Measurements from ENCODE around the gene PER2.

Gene PER2

GRCh38 chr2:238299803-238300202 lies 11.4 kb upstream of the PER2 start:
- Histone ChIP-seq H3K4me3 (ENCODE audit: insufficient read length, low read depth) (no peak overlapping the region), H3K36me3 (ENCODE audit: insufficient read depth, insufficient read length, low read length) (no peaks in the 10 kb centered on the region), H3K27me3 (ENCODE audit: insufficient read depth, insufficient read length) (no peaks in the 10 kb centered on the region), H3K4me1 (ENCODE audit: insufficient read depth, insufficient read length) (peaks cover 6% of the 10 kb centered on the region), H3K9me3 (ENCODE audit: insufficient read depth, low read length) (no peaks in the 10 kb centered on the region), H3K9ac (ENCODE audit: insufficient read length, low read depth) (no peak overlapping the region)
- no peak for DNase-seq (ENCODE audit: low read depth, low spot score)
- no peak for TF ChIP-seq YY1 (IDR thresholded peaks at IDR 0.05; ENCODE audit: insufficient read depth, insufficient read length)
- TF ChIP-seq SUZ12 (IDR thresholded peaks at IDR 0.05; ENCODE audit: extremely low read depth, insufficient read depth, insufficient read length): no peak
- TF ChIP-seq ZNF274 (IDR thresholded peaks at IDR 0.05; ENCODE audit: low read depth, low read length): no peak

- Histone ChIP-seq H3K36me3 (ENCODE audit: insufficient read depth, insufficient read length, low read length) (no peaks in the 10 kb centered on the region), H3K4me3 (ENCODE audit: insufficient read length, low read depth) (no peak overlapping the region), H3K4me1 (ENCODE audit: insufficient read depth, insufficient read length) (peaks cover 4% of the 10 kb centered on the region), H3K9ac (ENCODE audit: insufficient read length, low read depth) (no peak overlapping the region), H3K9me3 (ENCODE audit: insufficient read depth, low read length) (no peaks in the 10 kb centered on the region), H3K27me3 (ENCODE audit: insufficient read depth, insufficient read length) (peaks cover 3% of the 10 kb centered on the region)
- no peak for DNase-seq (ENCODE audit: low read depth, low spot score)
- TF ChIP-seq SUZ12 (IDR thresholded peaks at IDR 0.05; ENCODE audit: extremely low read depth, insufficient read depth, insufficient read length): no peak
- no peak for TF ChIP-seq ZNF274 (IDR thresholded peaks at IDR 0.05; ENCODE audit: low read depth, low read length)
- TF ChIP-seq YY1 (IDR thresholded peaks at IDR 0.05; ENCODE audit: insufficient read depth, insufficient read length): no peak
These were observed 8.4 kb upstream of the PER2 start for GRCh38 chr2:238296638-238297457.

- H3K9me3 ChIP-seq (ENCODE audit: insufficient read depth, low read length): no peaks in the 10 kb centered on the region
- TF ChIP-seq ZNF274 (IDR thresholded peaks at IDR 0.05; ENCODE audit: low read depth, low read length): no peak
- TF ChIP-seq YY1 (IDR thresholded peaks at IDR 0.05; ENCODE audit: insufficient read depth, insufficient read length): no peak
- no peak for TF ChIP-seq SUZ12 (IDR thresholded peaks at IDR 0.05; ENCODE audit: extremely low read depth, insufficient read depth, insufficient read length)
- DNase-seq (ENCODE audit: low read depth, low spot score): no peak
- H3K27me3 ChIP-seq (ENCODE audit: insufficient read depth, insufficient read length): peaks cover 3% of the 10 kb centered on the region
- H3K4me3 ChIP-seq (ENCODE audit: insufficient read length, low read depth): no peak overlapping the region
- H3K9ac ChIP-seq (ENCODE audit: insufficient read length, low read depth): no peak overlapping the region
- H3K4me1 ChIP-seq (ENCODE audit: insufficient read depth, insufficient read length): peaks cover 15% of the 10 kb centered on the region
- H3K36me3 ChIP-seq (ENCODE audit: insufficient read depth, insufficient read length, low read length): no peaks in the 10 kb centered on the region
These were observed 7.0 kb upstream of the PER2 start for GRCh38 chr2:238295144-238296112.

- Histone ChIP-seq H3K27me3 (ENCODE audit: insufficient read depth, insufficient read length) (peaks cover 5% of the 10 kb centered on the region), H3K4me1 (ENCODE audit: insufficient read depth, insufficient read length) (peaks cover 19% of the 10 kb centered on the region), H3K36me3 (ENCODE audit: insufficient read depth, insufficient read length, low read length) (no peaks in the 10 kb centered on the region), H3K4me3 (ENCODE audit: insufficient read length, low read depth) (no peak overlapping the region), H3K9me3 (ENCODE audit: insufficient read depth, low read length) (no peaks in the 10 kb centered on the region), H3K9ac (ENCODE audit: insufficient read length, low read depth) (no peak overlapping the region)
- TF ChIP-seq ZNF274 (IDR thresholded peaks at IDR 0.05; ENCODE audit: low read depth, low read length): no peak
- TF ChIP-seq SUZ12 (IDR thresholded peaks at IDR 0.05; ENCODE audit: extremely low read depth, insufficient read depth, insufficient read length): no peak
- no peak for TF ChIP-seq YY1 (IDR thresholded peaks at IDR 0.05; ENCODE audit: insufficient read depth, insufficient read length)
- DNase-seq (ENCODE audit: low read depth, low spot score): no peak
These were observed 6.2 kb upstream of the PER2 start for GRCh38 chr2:238294393-238295143.

- peaks cover 21% of the 10 kb centered on the region for H3K4me1 ChIP-seq (ENCODE audit: insufficient read depth, insufficient read length)
- peaks cover 6% of the 10 kb centered on the region for H3K27me3 ChIP-seq (ENCODE audit: insufficient read depth, insufficient read length)
- no peak for DNase-seq (ENCODE audit: low read depth, low spot score)
- TF ChIP-seq SUZ12 (IDR thresholded peaks at IDR 0.05; ENCODE audit: extremely low read depth, insufficient read depth, insufficient read length) (no peak), YY1 (IDR thresholded peaks at IDR 0.05; ENCODE audit: insufficient read depth, insufficient read length) (no peak), ZNF274 (IDR thresholded peaks at IDR 0.05; ENCODE audit: low read depth, low read length) (no peak)
- no peaks in the 10 kb centered on the region for H3K9me3 ChIP-seq (ENCODE audit: insufficient read depth, low read length)
- no peaks in the 10 kb centered on the region for H3K36me3 ChIP-seq (ENCODE audit: insufficient read depth, insufficient read length, low read length)
- no peak overlapping the region for H3K4me3 ChIP-seq (ENCODE audit: insufficient read length, low read depth)
- no peak overlapping the region for H3K9ac ChIP-seq (ENCODE audit: insufficient read length, low read depth)
These were observed 5.6 kb upstream of the PER2 start for GRCh38 chr2:238294046-238294392.

GRCh38 chr2:238291550-238292281 lies 3.3 kb upstream of the PER2 start:
- DNase-seq (ENCODE audit: low read depth, low spot score): no peak
- H3K9me3 ChIP-seq (ENCODE audit: insufficient read depth, low read length): no peaks in the 10 kb centered on the region
- H3K27me3 ChIP-seq (ENCODE audit: insufficient read depth, insufficient read length): peaks cover 18% of the 10 kb centered on the region
- H3K4me3 ChIP-seq (ENCODE audit: insufficient read length, low read depth): no peak overlapping the region
- no peak overlapping the region for H3K9ac ChIP-seq (ENCODE audit: insufficient read length, low read depth)
- no peak for TF ChIP-seq ZNF274 (IDR thresholded peaks at IDR 0.05; ENCODE audit: low read depth, low read length)
- H3K36me3 ChIP-seq (ENCODE audit: insufficient read depth, insufficient read length, low read length): no peaks in the 10 kb centered on the region
- H3K4me1 ChIP-seq (ENCODE audit: insufficient read depth, insufficient read length): peaks cover 18% of the 10 kb centered on the region
